Measurements from ENCODE around the gene SLC5A10.

The SLC5A10 gene

GRCh38 chr17:18976201-18976600 is 24.2 kb downstream of the SLC5A10 start:
- Histone ChIP-seq H3K27me3 (replicated peaks in 2 of 5; ENCODE audit: control insufficient read depth in 4 of 5, insufficient read depth in 5 of 5, low read length in 4 of 5) (no peaks in the 10 kb centered on the region), H3K27ac (ENCODE audit: insufficient read depth in 1 of 2, low read depth in 1 of 2, low read length in 2 of 2, poor library complexity in 1 of 2, severe bottlenecking in 2 of 2) (no peak overlapping the region), H3K36me3 (ENCODE audit: control insufficient read depth in 4 of 4, insufficient read depth in 4 of 4, low read length in 3 of 4) (peaks cover 0 to 37% (median 22%) of the 10 kb centered on the region in 4 experiments), H3K4me1 (ENCODE audit: control extremely low read depth in 1 of 4, control insufficient read depth in 4 of 4, insufficient read depth in 4 of 4, low read length in 3 of 4) (peaks cover 0 to 3% (median 0%) of the 10 kb centered on the region in 4 experiments), H3K9me3 (ENCODE audit: control extremely low read depth in 1 of 5, control insufficient read depth in 4 of 5, insufficient read depth in 2 of 5, low read depth in 1 of 5, low read length in 4 of 5) (no peaks in the 10 kb centered on the region), H3K4me3 (ENCODE audit: control insufficient read depth in 1 of 7, extremely low read depth in 1 of 7, insufficient read depth in 4 of 7, low read depth in 2 of 7, low read length in 6 of 7) (no peak overlapping the region)
- POLR2A ChIA-PET, result interaction anchor here (0.7 kb wide), 1 partner anchor 15 kb away, joined by 3 read pairs; no protein-coding TSS in a partner anchor
- CTCF ChIA-PET, result interaction anchor here (1.5 to 1.7 kb wide), 2 partner anchors 9 to 15 kb away, joined by 6 to 8 read pairs; no protein-coding TSS in a partner anchor
- WGBS (ENCODE audit: insufficient coverage), result 100% methylated on average over 2 of the region's 4 CpGs
- DNase-seq, result no peak

- DNase-seq, result no peak
- Histone ChIP-seq H3K4me1 (ENCODE audit: control extremely low read depth in 1 of 4, control insufficient read depth in 4 of 4, insufficient read depth in 4 of 4, low read length in 3 of 4) (peaks cover 0 to 1% (median 0%) of the 10 kb centered on the region in 4 experiments), H3K27ac (ENCODE audit: insufficient read depth in 1 of 2, low read depth in 1 of 2, low read length in 2 of 2, poor library complexity in 1 of 2, severe bottlenecking in 2 of 2) (no peak overlapping the region), H3K27me3 (replicated peaks in 2 of 5; ENCODE audit: control insufficient read depth in 4 of 5, insufficient read depth in 5 of 5, low read length in 4 of 5) (no peaks in the 10 kb centered on the region), H3K9me3 (ENCODE audit: control extremely low read depth in 1 of 5, control insufficient read depth in 4 of 5, insufficient read depth in 2 of 5, low read depth in 1 of 5, low read length in 4 of 5) (no peaks in the 10 kb centered on the region), H3K36me3 (ENCODE audit: control insufficient read depth in 4 of 4, insufficient read depth in 4 of 4, low read length in 3 of 4) (peaks cover 0 to 33% (median 20%) of the 10 kb centered on the region in 4 experiments), H3K4me3 (ENCODE audit: control insufficient read depth in 1 of 7, extremely low read depth in 1 of 7, insufficient read depth in 4 of 7, low read depth in 2 of 7, low read length in 6 of 7) (no peak overlapping the region)
- CTCF ChIA-PET, result interaction anchor here (2.2 kb wide), 1 partner anchor 10 kb away, joined by 6 read pairs; no protein-coding TSS in a partner anchor
- 94% methylated on average over 4 of the region's 4 CpGs for WGBS (ENCODE audit: insufficient coverage)
- POLR2A ChIA-PET, result no interaction called here
Observed at GRCh38 chr17:18977021-18977420, 25.1 kb downstream of the SLC5A10 start.

- no peaks in the 10 kb centered on the region for H3K27me3 ChIP-seq (replicated peaks in 2 of 5; ENCODE audit: control insufficient read depth in 4 of 5, insufficient read depth in 5 of 5, low read length in 4 of 5)
- CTCF ChIA-PET, result interaction anchor here (1.0 to 2.2 kb wide), 2 partner anchors 10 to 13 kb away, joined by 3 to 6 read pairs; no protein-coding TSS in a partner anchor
- peaks cover 0 to 30% (median 20%) of the 10 kb centered on the region in 4 experiments for H3K36me3 ChIP-seq (ENCODE audit: control insufficient read depth in 4 of 4, insufficient read depth in 4 of 4, low read length in 3 of 4)
- H3K4me1 ChIP-seq (ENCODE audit: control extremely low read depth in 1 of 4, control insufficient read depth in 4 of 4, insufficient read depth in 4 of 4, low read length in 3 of 4), result no peaks in the 10 kb centered on the region
- POLR2A ChIA-PET, result interaction anchor here (0.6 to 1.3 kb wide), 2 partner anchors 15 to 1020 kb away, joined by 3 read pairs; no protein-coding TSS in a partner anchor
- no peak overlapping the region for H3K27ac ChIP-seq (ENCODE audit: insufficient read depth in 1 of 2, low read depth in 1 of 2, low read length in 2 of 2, poor library complexity in 1 of 2, severe bottlenecking in 2 of 2)
- no peak for DNase-seq
- no peaks in the 10 kb centered on the region for H3K9me3 ChIP-seq (ENCODE audit: control extremely low read depth in 1 of 5, control insufficient read depth in 4 of 5, insufficient read depth in 2 of 5, low read depth in 1 of 5, low read length in 4 of 5)
- 97% methylated on average over 18 of the region's 19 CpGs for WGBS (ENCODE audit: insufficient coverage)
- H3K4me3 ChIP-seq (ENCODE audit: control insufficient read depth in 1 of 7, extremely low read depth in 1 of 7, insufficient read depth in 4 of 7, low read depth in 2 of 7, low read length in 6 of 7), result no peak overlapping the region
Observed at GRCh38 chr17:18977646-18978045, 25.7 kb downstream of the SLC5A10 start.

- CTCF ChIA-PET, result interaction anchor here (1.0 to 2.2 kb wide), 2 partner anchors 9 to 13 kb away, joined by 3 to 6 read pairs; no protein-coding TSS in a partner anchor
- 98% methylated on average over 12 of the region's 13 CpGs for WGBS (ENCODE audit: insufficient coverage)
Observed at GRCh38 chr17:18978050-18978449, 26.1 kb downstream of the SLC5A10 start.

GRCh38 chr17:18978655-18979054 is 26.7 kb downstream of the SLC5A10 start:
- POLR2A ChIA-PET, result interaction anchor here (1.3 kb wide), 1 partner anchor 14 kb away, joined by 3 read pairs; no protein-coding TSS in a partner anchor
- Histone ChIP-seq H3K4me3 (ENCODE audit: control insufficient read depth in 1 of 7, extremely low read depth in 1 of 7, insufficient read depth in 4 of 7, low read depth in 2 of 7, low read length in 6 of 7) (no peak overlapping the region), H3K36me3 (ENCODE audit: control insufficient read depth in 4 of 4, insufficient read depth in 4 of 4, low read length in 3 of 4) (peaks cover 0 to 28% (median 20%) of the 10 kb centered on the region in 4 experiments), H3K27me3 (replicated peaks in 2 of 5; ENCODE audit: control insufficient read depth in 4 of 5, insufficient read depth in 5 of 5, low read length in 4 of 5) (no peaks in the 10 kb centered on the region), H3K27ac (ENCODE audit: insufficient read depth in 1 of 2, low read depth in 1 of 2, low read length in 2 of 2, poor library complexity in 1 of 2, severe bottlenecking in 2 of 2) (no peak overlapping the region), H3K4me1 (ENCODE audit: control extremely low read depth in 1 of 4, control insufficient read depth in 4 of 4, insufficient read depth in 4 of 4, low read length in 3 of 4) (no peaks in the 10 kb centered on the region), H3K9me3 (ENCODE audit: control extremely low read depth in 1 of 5, control insufficient read depth in 4 of 5, insufficient read depth in 2 of 5, low read depth in 1 of 5, low read length in 4 of 5) (no peaks in the 10 kb centered on the region)
- CTCF ChIA-PET, result interaction anchor here (1.0 to 2.2 kb wide), 2 partner anchors 9 to 21 kb away, joined by 3 to 6 read pairs; no protein-coding TSS in a partner anchor
- WGBS (ENCODE audit: insufficient coverage), result 93% methylated on average over 11 of the region's 17 CpGs
- DNase-seq, result no peak

More at GRCh38 chr17:18978050-18978449, 26.1 kb downstream of the SLC5A10 start:
- DNase-seq, result no peak
- no peaks in the 10 kb centered on the region for H3K27me3 ChIP-seq (replicated peaks in 2 of 5; ENCODE audit: control insufficient read depth in 4 of 5, insufficient read depth in 5 of 5, low read length in 4 of 5)
- peaks cover 0 to 30% (median 20%) of the 10 kb centered on the region in 4 experiments for H3K36me3 ChIP-seq (ENCODE audit: control insufficient read depth in 4 of 4, insufficient read depth in 4 of 4, low read length in 3 of 4)
- POLR2A ChIA-PET, result interaction anchor here (0.6 to 1.3 kb wide), 2 partner anchors 14 to 1020 kb away, joined by 3 read pairs; no protein-coding TSS in a partner anchor
- no peak overlapping the region for H3K27ac ChIP-seq (ENCODE audit: insufficient read depth in 1 of 2, low read depth in 1 of 2, low read length in 2 of 2, poor library complexity in 1 of 2, severe bottlenecking in 2 of 2)
- no peak overlapping the region for H3K4me3 ChIP-seq (ENCODE audit: control insufficient read depth in 1 of 7, extremely low read depth in 1 of 7, insufficient read depth in 4 of 7, low read depth in 2 of 7, low read length in 6 of 7)
- no peaks in the 10 kb centered on the region for H3K4me1 ChIP-seq (ENCODE audit: control extremely low read depth in 1 of 4, control insufficient read depth in 4 of 4, insufficient read depth in 4 of 4, low read length in 3 of 4)
- no peaks in the 10 kb centered on the region for H3K9me3 ChIP-seq (ENCODE audit: control extremely low read depth in 1 of 5, control insufficient read depth in 4 of 5, insufficient read depth in 2 of 5, low read depth in 1 of 5, low read length in 4 of 5)

GRCh38 chr17:18980682-18981334 is 28.8 kb downstream of the SLC5A10 start:
- Histone ChIP-seq H3K4me1 (ENCODE audit: control extremely low read depth in 1 of 4, control insufficient read depth in 4 of 4, insufficient read depth in 4 of 4, low read length in 3 of 4) (no peaks in the 10 kb centered on the region), H3K9me3 (ENCODE audit: control extremely low read depth in 1 of 5, control insufficient read depth in 4 of 5, insufficient read depth in 2 of 5, low read depth in 1 of 5, low read length in 4 of 5) (no peaks in the 10 kb centered on the region), H3K27me3 (replicated peaks in 2 of 5; ENCODE audit: control insufficient read depth in 4 of 5, insufficient read depth in 5 of 5, low read length in 4 of 5) (no peaks in the 10 kb centered on the region), H3K27ac (ENCODE audit: insufficient read depth in 1 of 2, low read depth in 1 of 2, low read length in 2 of 2, poor library complexity in 1 of 2, severe bottlenecking in 2 of 2) (no peak overlapping the region), H3K4me3 (ENCODE audit: control insufficient read depth in 1 of 7, extremely low read depth in 1 of 7, insufficient read depth in 4 of 7, low read depth in 2 of 7, low read length in 6 of 7) (no peak overlapping the region), H3K36me3 (ENCODE audit: control insufficient read depth in 4 of 4, insufficient read depth in 4 of 4, low read length in 3 of 4) (peaks cover 0 to 33% (median 22%) of the 10 kb centered on the region in 4 experiments)
- no peak for DNase-seq
- CTCF ChIA-PET, result interaction anchor here (1.1 to 1.6 kb wide), 4 partner anchors 10 to 20 kb away, joined by 3 to 4 read pairs (median 4); no protein-coding TSS in a partner anchor
- POLR2A ChIA-PET, result no interaction called here
- WGBS (ENCODE audit: insufficient coverage), result 97% methylated on average over 11 of the region's 13 CpGs

GRCh38 chr17:18981335-18981641 is 29.3 kb downstream of the SLC5A10 start:
- ChIA-PET POLR2A (no interaction called here), CTCF (interaction anchor here (1.1 to 1.6 kb wide), 4 partner anchors 10 to 20 kb away, joined by 3 to 4 read pairs (median 4); no protein-coding TSS in a partner anchor)
- Histone ChIP-seq H3K27ac (ENCODE audit: insufficient read depth in 1 of 2, low read depth in 1 of 2, low read length in 2 of 2, poor library complexity in 1 of 2, severe bottlenecking in 2 of 2) (no peak overlapping the region), H3K36me3 (ENCODE audit: control insufficient read depth in 4 of 4, insufficient read depth in 4 of 4, low read length in 3 of 4) (peaks cover 0 to 34% (median 23%) of the 10 kb centered on the region in 4 experiments), H3K9me3 (ENCODE audit: control extremely low read depth in 1 of 5, control insufficient read depth in 4 of 5, insufficient read depth in 2 of 5, low read depth in 1 of 5, low read length in 4 of 5) (no peaks in the 10 kb centered on the region), H3K4me1 (ENCODE audit: control extremely low read depth in 1 of 4, control insufficient read depth in 4 of 4, insufficient read depth in 4 of 4, low read length in 3 of 4) (no peaks in the 10 kb centered on the region), H3K4me3 (ENCODE audit: control insufficient read depth in 1 of 7, extremely low read depth in 1 of 7, insufficient read depth in 4 of 7, low read depth in 2 of 7, low read length in 6 of 7) (no peak overlapping the region), H3K27me3 (replicated peaks in 2 of 5; ENCODE audit: control insufficient read depth in 4 of 5, insufficient read depth in 5 of 5, low read length in 4 of 5) (no peaks in the 10 kb centered on the region)
- DNase-seq, result no peak
- WGBS (ENCODE audit: insufficient coverage), result 90% methylated on average over 5 of the region's 6 CpGs

Data from common myeloid progenitor, CD34-positive (primary cell).